Mammary epithelial cell (primary cell): Measurements from ENCODE around the gene NUMB.

ENCODE experiments used
- CTCF ChIP-seq, 2 donors: IDR thresholded peaks in 1 of 2; conservative IDR thresholded peaks in 1 of 2; 2 replicates each; pipeline ENCODE4 v1.5.1; 2011 to 2012; ENCODE audit warnings: inconsistent platforms in 2 of 2, low read length in 2 of 2, mild to moderate bottlenecking in 2 of 2, control low read depth in 1 of 2, low read depth in 1 of 2; ENCODE audit not compliant: insufficient read depth in 1 of 2; ENCODE audit errors: extremely low read depth in 1 of 2
- EZH2 ChIP-seq: IDR thresholded peaks from 2 replicates; pipeline ENCODE4 v1.6.1; 2012; ENCODE audit warnings: low read length, inconsistent platforms, borderline replicate concordance

- no peak for TF ChIP-seq CTCF (conservative IDR thresholded peaks at IDR 0.05 in 1 of 2, IDR thresholded peaks at IDR 0.05 in 1 of 2; ENCODE audit: extremely low read depth in 1 of 2, insufficient read depth in 1 of 2, low read depth in 1 of 2, low read length in 2 of 2)
- TF ChIP-seq EZH2, result no peak
These were observed 13.3 kb upstream of the NUMB start for GRCh38 chr14:73471582-73472184.
